Measurements from ENCODE around the gene AP4E1. TPM values are rescaled to one million over a fixed set of nuclear protein-coding genes. Genes with fewer than 3 reads are reported as not detected.

The AP4E1 gene
- total and polyA plus RNA-seq, 2 of the 4 experiments (the other 2 are of a cell fraction) = 3.1 to 6.8 TPM

DNA sequence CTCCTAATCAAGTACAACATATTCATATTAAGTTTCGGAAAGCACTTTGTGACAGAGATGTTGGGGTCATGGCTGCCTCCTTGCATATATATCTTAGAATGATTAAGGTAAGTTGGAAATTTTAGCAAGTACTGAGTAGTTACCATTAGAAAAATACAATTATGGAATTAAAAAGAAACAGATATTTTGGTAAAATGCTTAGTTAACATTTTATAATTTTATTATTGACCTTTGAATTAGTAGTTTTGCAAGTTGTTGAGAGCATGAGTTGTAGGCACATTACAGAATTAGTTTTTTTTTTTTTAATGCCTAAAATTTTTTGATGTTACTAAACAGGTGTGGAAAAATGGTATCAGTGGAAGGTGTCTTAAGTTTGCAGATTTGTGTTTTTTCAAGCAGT, 20.6 kb downstream of the AP4E1 start:
- Histone ChIP-seq H4K8ac (ENCODE audit: low read depth in 2 of 2, low read length in 2 of 2) (no peak overlapping the region), H2AK5ac (ENCODE audit: low read depth, low read length) (no peak overlapping the region), H3K9ac (ENCODE audit: low read depth, low read length) (no peak overlapping the region), H2AFZ (replicated peaks; ENCODE audit: low read length, poor library complexity) (no peak overlapping the region), H3K9me1 (ENCODE audit: insufficient read depth, low read length) (no peaks in the 10 kb centered on the region), H3K18ac (ENCODE audit: low read depth, low read length) (no peak overlapping the region), H2BK20ac (ENCODE audit: low read depth, low read length) (no peak overlapping the region), H3K23ac (ENCODE audit: low read depth, low read length) (no peak overlapping the region), H4K20me1 (ENCODE audit: insufficient read depth, low read length) (no peaks in the 10 kb centered on the region), H4K5ac (ENCODE audit: low read depth, low read length) (no peak overlapping the region), H2BK5ac (ENCODE audit: low read depth, low read length, poor library complexity, severe bottlenecking) (no peak overlapping the region), H3K27ac (ENCODE audit: insufficient read depth, low read length) (no peak overlapping the region), H2BK120ac (ENCODE audit: low read depth, low read length) (no peak overlapping the region), H3K36me3 (ENCODE audit: control insufficient read depth, insufficient read depth, low read length) (peaks cover 10% of the 10 kb centered on the region), H2AK9ac (replicated peaks; ENCODE audit: low read depth, low read length, poor library complexity) (no peak overlapping the region), H3K14ac (replicated peaks; ENCODE audit: low read depth, low read length) (no peak overlapping the region), H3K27me3 (ENCODE audit: control insufficient read depth, insufficient read depth, low read length) (no peaks in the 10 kb centered on the region), H3K79me1 (ENCODE audit: low read depth in 1 of 2, low read length in 2 of 2) (no peaks in the 10 kb centered on the region; a peak in 3 of 4 replicates), H3K4me2 (ENCODE audit: low read depth, low read length) (no peak overlapping the region), H3K4me3 (ENCODE audit: insufficient read depth, low read depth, low read length) (no peak overlapping the region), H3K4me1 (ENCODE audit: control insufficient read depth, insufficient read depth, low read length) (no peaks in the 10 kb centered on the region), H2BK15ac (ENCODE audit: low read depth, low read length) (no peak overlapping the region), H3K9me3 (ENCODE audit: control insufficient read depth, insufficient read depth, low read length) (no peaks in the 10 kb centered on the region), H3K4ac (ENCODE audit: low read depth, low read length) (no peak overlapping the region), H4K91ac (ENCODE audit: insufficient read depth, low read depth, low read length) (no peak overlapping the region), H3K56ac (ENCODE audit: extremely low read depth, insufficient read depth, low read length) (no peak overlapping the region)
- ChIA-PET CTCF (no interaction called here), POLR2A (ENCODE audit: unreplicated experiment) (no interaction called here)
- TF ChIP-seq MAZ (IDR thresholded peaks at IDR 0.05; ENCODE audit: borderline replicate concordance, low read depth, low read length) (no peak), USF2 (IDR thresholded peaks at IDR 0.05; ENCODE audit: low read depth, low read length) (no peak), SMC3 (IDR thresholded peaks at IDR 0.05; ENCODE audit: low read depth, low read length) (no peak), NFE2L2 (IDR thresholded peaks at IDR 0.05; ENCODE audit: low read depth, low read length) (no peak), MXI1 (IDR thresholded peaks at IDR 0.05; ENCODE audit: borderline replicate concordance, low read depth, low read length) (no peak), CHD1 (IDR thresholded peaks at IDR 0.05; ENCODE audit: low read depth, low read length) (no peak), FOS (IDR thresholded peaks at IDR 0.05; ENCODE audit: low read depth, low read length) (no peak), RCOR1 (IDR thresholded peaks at IDR 0.05; ENCODE audit: insufficient replicate concordance, low read length) (no peak), MAFK (IDR thresholded peaks at IDR 0.05; ENCODE audit: low read depth, low read length) (no peak), RFX5 (IDR thresholded peaks at IDR 0.05; ENCODE audit: low read depth, low read length) (no peak), POLR2A (IDR thresholded peaks at IDR 0.05; ENCODE audit: low read depth, low read length) (no peak), RAD21 (IDR thresholded peaks at IDR 0.05; ENCODE audit: low read length) (no peak), BHLHE40 (IDR thresholded peaks at IDR 0.05; ENCODE audit: low read depth, low read length) (no peak), CEBPB (IDR thresholded peaks at IDR 0.05; ENCODE audit: low read depth, low read length) (no peak), CTCF (conservative IDR thresholded peaks at IDR 0.05; ENCODE audit: low read depth, low read length) (no peak)
- TF ChIP-seq, protein P1, sequence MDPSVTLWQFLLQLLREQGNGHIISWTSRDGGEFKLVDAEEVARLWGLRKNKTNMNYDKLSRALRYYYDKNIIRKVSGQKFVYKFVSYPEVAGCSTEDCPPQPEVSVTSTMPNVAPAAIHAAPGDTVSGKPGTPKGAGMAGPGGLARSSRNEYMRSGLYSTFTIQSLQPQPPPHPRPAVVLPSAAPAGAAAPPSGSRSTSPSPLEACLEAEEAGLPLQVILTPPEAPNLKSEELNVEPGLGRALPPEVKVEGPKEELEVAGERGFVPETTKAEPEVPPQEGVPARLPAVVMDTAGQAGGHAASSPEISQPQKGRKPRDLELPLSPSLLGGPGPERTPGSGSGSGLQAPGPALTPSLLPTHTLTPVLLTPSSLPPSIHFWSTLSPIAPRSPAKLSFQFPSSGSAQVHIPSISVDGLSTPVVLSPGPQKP (IDR thresholded peaks at IDR 0.05; ENCODE audit: borderline replicate concordance, low read depth, low read length) = no peak
- intact Hi-C loops (cut with micrococcal nuclease) = no loop called here
- dilution Hi-C loops (cut with HindIII; ENCODE audit: low sequenced_read_pairs, unreplicated experiment) = no loop called here
- ATAC-seq (ENCODE audit: low read depth) (no peak), DNase-seq (no peak)
- WGBS, 2 experiments (ENCODE audit: extremely low coverage in 2 of 2, insufficient read length in 1 of 2) = no CpG with 5 or more reads among the region's 1 CpG
- in situ Hi-C loops (cut with MboI; ENCODE audit: low sequenced_read_pairs) = no loop called here
- no TSS peak for BruUV-seq (replicated peaks)

Data from IMR-90 (cell line).